ENCODE results near the gene CCDC157. TPM values are rescaled to one million over a fixed set of nuclear protein-coding genes. Genes with fewer than 3 reads are reported as not detected.

Gene CCDC157
- total RNA-seq, 4 donors from 2014 or later, result 0.41 to 1.4 (median 1.1) TPM

DNA sequence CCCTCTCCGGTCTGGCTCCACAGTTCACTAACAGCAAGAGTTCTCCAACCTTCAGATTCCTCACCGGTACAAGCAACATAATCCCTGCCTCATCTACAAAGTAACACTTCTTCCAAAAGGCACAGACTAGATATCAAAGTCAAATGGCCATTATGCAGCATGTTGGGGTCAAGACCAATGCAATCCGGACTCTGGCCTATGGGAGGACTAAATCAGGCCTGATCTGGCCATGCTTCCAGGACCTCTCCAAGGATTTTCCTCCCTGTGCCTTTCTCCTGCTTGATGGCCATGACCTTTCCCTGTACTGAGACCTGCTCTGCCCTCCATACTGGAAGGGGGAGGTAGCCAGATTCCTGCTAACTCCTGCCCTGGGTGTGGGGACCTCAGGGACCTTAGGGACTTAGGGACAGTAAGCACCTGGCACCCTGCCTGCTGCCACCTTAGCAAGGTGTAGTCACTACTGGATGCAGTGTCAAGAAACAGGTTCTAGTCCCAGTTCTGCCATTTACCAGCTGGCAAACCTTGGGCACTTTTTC is 36.7 kb upstream of the CCDC157 start:
- no peaks in the 10 kb centered on the region for H3K9me3 ChIP-seq
- in situ Hi-C loops (cut with MboI; ENCODE audit: low sequenced_read_pairs in 4 of 4), result no loop called here
- H3K27me3 ChIP-seq, result no peaks in the 10 kb centered on the region
- H3K36me3 ChIP-seq, result no peaks in the 10 kb centered on the region
- peak overlapping the region in 2 of 4 donors; percentile 12 to 41 for H3K27ac ChIP-seq
- intact Hi-C loops (cut with DNase I; ENCODE audit: low total_unique reads), result no loop called here
- peaks cover 27 to 30% of the 10 kb centered on the region in 2 donors for H3K4me1 ChIP-seq
- TF ChIP-seq, protein P1, sequence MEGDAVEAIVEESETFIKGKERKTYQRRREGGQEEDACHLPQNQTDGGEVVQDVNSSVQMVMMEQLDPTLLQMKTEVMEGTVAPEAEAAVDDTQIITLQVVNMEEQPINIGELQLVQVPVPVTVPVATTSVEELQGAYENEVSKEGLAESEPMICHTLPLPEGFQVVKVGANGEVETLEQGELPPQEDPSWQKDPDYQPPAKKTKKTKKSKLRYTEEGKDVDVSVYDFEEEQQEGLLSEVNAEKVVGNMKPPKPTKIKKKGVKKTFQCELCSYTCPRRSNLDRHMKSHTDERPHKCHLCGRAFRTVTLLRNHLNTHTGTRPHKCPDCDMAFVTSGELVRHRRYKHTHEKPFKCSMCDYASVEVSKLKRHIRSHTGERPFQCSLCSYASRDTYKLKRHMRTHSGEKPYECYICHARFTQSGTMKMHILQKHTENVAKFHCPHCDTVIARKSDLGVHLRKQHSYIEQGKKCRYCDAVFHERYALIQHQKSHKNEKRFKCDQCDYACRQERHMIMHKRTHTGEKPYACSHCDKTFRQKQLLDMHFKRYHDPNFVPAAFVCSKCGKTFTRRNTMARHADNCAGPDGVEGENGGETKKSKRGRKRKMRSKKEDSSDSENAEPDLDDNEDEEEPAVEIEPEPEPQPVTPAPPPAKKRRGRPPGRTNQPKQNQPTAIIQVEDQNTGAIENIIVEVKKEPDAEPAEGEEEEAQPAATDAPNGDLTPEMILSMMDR (IDR thresholded peaks at IDR 0.05 in 4 of 5, conservative IDR thresholded peaks at IDR 0.05 in 1 of 5), result no peak
- TF ChIP-seq POLR2A (IDR thresholded peaks at IDR 0.05), result no peak
- H3K4me3 ChIP-seq, result no peak overlapping the region
- no peak for DNase-seq
- no peak for ATAC-seq

DNA sequence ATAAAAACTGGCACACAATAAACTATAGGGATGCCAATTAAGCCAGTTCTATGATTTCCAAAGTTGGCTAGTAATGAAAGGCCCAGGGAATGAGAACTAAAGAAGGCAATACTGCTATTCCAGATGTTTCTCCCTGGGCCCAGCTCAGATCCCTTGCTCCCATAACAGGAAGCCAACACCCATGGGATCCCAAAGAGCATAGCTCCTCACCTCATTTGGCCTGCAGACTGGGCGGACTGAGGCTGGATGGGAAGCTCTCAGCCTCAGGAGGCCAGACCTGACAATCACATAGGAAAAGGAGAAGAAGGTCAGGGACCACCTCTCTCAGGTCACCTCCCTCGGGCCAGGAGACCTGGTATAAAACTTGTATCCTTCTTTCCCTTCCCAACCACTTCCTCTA is 35.3 kb upstream of the CCDC157 start:
- intact Hi-C loops (cut with DNase I; ENCODE audit: low total_unique reads), result no loop called here
- no peaks in the 10 kb centered on the region for H3K9me3 ChIP-seq
- no peaks in the 10 kb centered on the region for H3K36me3 ChIP-seq
- in situ Hi-C loops (cut with MboI; ENCODE audit: low sequenced_read_pairs in 4 of 4), result no loop called here
- peak overlapping the region; percentile 36 to 63 (median 47) for H3K27ac ChIP-seq
- no peaks in the 10 kb centered on the region for H3K27me3 ChIP-seq
- H3K4me3 ChIP-seq, result no peak overlapping the region
- TF ChIP-seq, protein P1 (IDR thresholded peaks at IDR 0.05 in 4 of 5, conservative IDR thresholded peaks at IDR 0.05 in 1 of 5), result no peak
- no peak for TF ChIP-seq POLR2A (IDR thresholded peaks at IDR 0.05)
- peaks cover 32 to 34% of the 10 kb centered on the region in 2 donors for H3K4me1 ChIP-seq
- DNase-seq, result no peak
- ATAC-seq, result no peak

DNA sequence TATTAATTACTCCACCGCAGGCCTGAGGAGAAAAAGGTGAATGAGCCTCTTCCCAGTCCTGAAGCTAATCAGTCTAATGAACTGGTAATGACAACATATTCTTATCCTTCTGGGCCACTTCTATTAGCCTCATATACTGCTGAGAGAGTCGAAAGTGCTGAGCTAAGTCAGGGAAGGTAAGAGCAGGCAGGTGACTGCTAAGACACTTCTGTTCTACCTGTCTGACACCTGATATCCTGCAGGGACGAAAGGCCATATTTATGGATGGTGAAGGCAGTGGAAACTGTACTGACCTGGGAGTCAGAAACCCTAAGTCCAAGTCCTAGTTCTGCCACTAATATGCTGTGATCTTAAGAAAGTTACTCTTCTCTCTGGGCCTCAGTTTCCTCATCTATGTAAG is 33.6 kb upstream of the CCDC157 start:
- DNase-seq, result no peak
- Histone ChIP-seq H3K27ac (no peak overlapping the region), H3K4me1 (peaks cover 37 to 39% of the 10 kb centered on the region in 2 donors)

DNA sequence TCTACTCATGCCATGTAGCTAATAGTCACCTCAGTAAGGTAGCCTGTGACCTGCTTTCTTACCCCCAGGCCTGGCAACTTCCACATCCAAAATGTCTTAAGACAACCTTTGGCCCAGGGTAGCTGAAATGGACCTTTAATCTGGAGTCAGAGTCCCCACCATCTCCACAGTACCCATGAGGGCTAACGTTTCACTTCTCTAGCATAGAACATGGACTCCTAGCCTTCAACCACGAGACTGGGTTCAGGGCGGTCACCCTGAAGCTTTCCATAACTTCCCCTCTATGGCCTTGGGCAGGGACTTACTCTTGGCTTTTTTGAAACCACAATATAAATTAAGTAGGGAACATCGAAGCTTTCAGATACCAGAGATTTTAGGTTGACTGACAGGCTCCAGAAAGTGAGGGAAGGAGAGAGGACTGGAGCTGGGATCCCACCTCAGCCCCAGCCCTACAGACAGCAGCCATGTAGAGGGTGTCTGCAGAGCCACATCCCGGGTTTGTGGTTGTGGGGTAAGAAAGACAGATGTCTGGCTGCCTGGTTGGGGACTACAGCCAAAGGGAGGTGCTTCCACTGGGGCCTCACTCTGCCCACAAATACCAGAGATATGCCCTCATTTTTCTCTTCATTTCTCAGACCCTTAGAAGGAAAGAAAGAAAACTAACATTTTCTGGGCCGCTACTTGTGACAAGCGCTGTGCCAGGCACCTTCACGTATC is 32.6 kb upstream of the CCDC157 start:
- H3K27ac ChIP-seq, result peak overlapping the region; percentile 14 to 83 (median 82)
- intact Hi-C loops (cut with DNase I; ENCODE audit: low total_unique reads), result no loop called here
- in situ Hi-C loops (cut with MboI; ENCODE audit: low sequenced_read_pairs in 4 of 4), result no loop called here
- no peak for ATAC-seq
- DNase-seq, result no peak
- peaks cover 34 to 39% of the 10 kb centered on the region in 2 donors for H3K4me1 ChIP-seq
- no peak for TF ChIP-seq POLR2A (IDR thresholded peaks at IDR 0.05)
- TF ChIP-seq, protein P1 (IDR thresholded peaks at IDR 0.05 in 4 of 5, conservative IDR thresholded peaks at IDR 0.05 in 1 of 5), result no peak
- no peaks in the 10 kb centered on the region for H3K9me3 ChIP-seq
- H3K36me3 ChIP-seq, result no peaks in the 10 kb centered on the region
- no peaks in the 10 kb centered on the region for H3K27me3 ChIP-seq
- peak overlapping the region; percentile 83 to 99 (median 87) for H3K4me3 ChIP-seq

More for the DNA sequence above, 33.6 kb upstream of the CCDC157 start:
- H3K9me3 ChIP-seq, result no peaks in the 10 kb centered on the region
- TF ChIP-seq, protein P1 (IDR thresholded peaks at IDR 0.05 in 4 of 5, conservative IDR thresholded peaks at IDR 0.05 in 1 of 5), result no peak
- no peak for TF ChIP-seq POLR2A (IDR thresholded peaks at IDR 0.05)
- no peak for ATAC-seq
- H3K27me3 ChIP-seq, result no peaks in the 10 kb centered on the region
- H3K36me3 ChIP-seq, result no peaks in the 10 kb centered on the region
- H3K4me3 ChIP-seq, result no peak overlapping the region
- in situ Hi-C loops (cut with MboI; ENCODE audit: low sequenced_read_pairs in 4 of 4), result no loop called here
- intact Hi-C loops (cut with DNase I; ENCODE audit: low total_unique reads), result no loop called here

Measured in gastrocnemius medialis (tissue), 4 donors.